DND-41 (cell line): ENCODE results near the gene GTF2B.
"Not testable (repeated sequence)": the region's sequence is repeated elsewhere in the genome, so short reads cannot be mapped to it uniquely, and the experiment has no call there.

Experiments used
- ATAC-seq: fragments of 200-7000 bp; cut with Tn5 transposase; 3 replicates; pipeline ENCODE4 v1.9.1; 2021; ENCODE audit warnings: low read depth; ENCODE audit not compliant: insufficient read depth
- DNase-seq: peaks from one replicate; pipeline ENCODE4 v3.0.0-alpha.2; 2020
- H2AFZ ChIP-seq: 2 replicates; pipeline ENCODE4 v1.6.0; 2012; ENCODE audit warnings: low read depth, low read length
- H3K27ac ChIP-seq: 2 replicates; pipeline ENCODE4 v1.5.1; 2012; ENCODE audit warnings: low read length, inconsistent platforms
- H3K27me3 ChIP-seq: fragments of 200-600 bp; sonication (generic); 2 replicates; pipeline ENCODE4 v1.6.0; 2012; ENCODE audit warnings: low read length, mild to moderate bottlenecking, inconsistent platforms; ENCODE audit not compliant: insufficient read depth, poor library complexity
- H3K36me3 ChIP-seq: 2 replicates; pipeline ENCODE4 v1.5.1; 2012; ENCODE audit warnings: low read length, inconsistent platforms; ENCODE audit not compliant: insufficient read depth
- H3K4me1 ChIP-seq: 2 replicates; pipeline ENCODE4 v1.5.1; 2012; ENCODE audit warnings: mild to moderate bottlenecking, low read length; ENCODE audit not compliant: insufficient read depth
- H3K4me2 ChIP-seq: 2 replicates; pipeline ENCODE4 v1.6.0; 2012; ENCODE audit warnings: mild to moderate bottlenecking, moderate library complexity, low read length, inconsistent platforms; ENCODE audit not compliant: insufficient read depth
- H3K4me3 ChIP-seq, 2 experiments: fragments of 200-600 bp in 1 of 2; shearing (Covaris generic) in 1 of 2; 2 replicates each; pipeline ENCODE4 v1.5.1; 2012 to 2016; ENCODE audit warnings: inconsistent platforms in 2 of 2, low read length in 2 of 2, mild to moderate bottlenecking in 2 of 2, low read depth in 1 of 2, moderate library complexity in 1 of 2
- H3K79me2 ChIP-seq: 2 replicates; pipeline ENCODE4 v1.6.0; 2012; ENCODE audit warnings: low read length, inconsistent platforms; ENCODE audit not compliant: insufficient read depth
- H3K9ac ChIP-seq: 2 replicates; pipeline ENCODE4 v1.6.0; 2012; ENCODE audit warnings: low read depth, mild to moderate bottlenecking, inconsistent platforms, low read length, moderate library complexity
- H3K9me3 ChIP-seq: 2 replicates; pipeline ENCODE4 v1.5.1; 2012; ENCODE audit warnings: low read length, moderate library complexity, mild to moderate bottlenecking, inconsistent platforms; ENCODE audit not compliant: insufficient read depth, severe bottlenecking
- H4K20me1 ChIP-seq: 2 replicates; pipeline ENCODE4 v1.6.0; 2012; ENCODE audit warnings: low read length; ENCODE audit not compliant: insufficient read depth
- EZH2 ChIP-seq: IDR thresholded peaks from 3 replicates; pipeline ENCODE4 v1.6.1; 2012; ENCODE audit warnings: borderline replicate concordance, low read depth, mild to moderate bottlenecking, moderate library complexity, low read length, inconsistent platforms; ENCODE audit not compliant: severe bottlenecking
- TF ChIP-seq, protein P1 (sequence below): IDR thresholded peaks from 2 replicates; pipeline ENCODE4 v1.5.1; 2012; ENCODE audit warnings: borderline replicate concordance, low read length, moderate library complexity, mild to moderate bottlenecking; ENCODE audit not compliant: poor library complexity, severe bottlenecking; ENCODE audit errors: extremely low read depth

The GTF2B gene

GRCh38 chr1:88883156-88883555 lies 8.2 kb downstream of the GTF2B start:
- H2AFZ ChIP-seq = no peak overlapping the region
- H3K4me2 ChIP-seq = no peak overlapping the region
- peaks cover 12% of the 10 kb centered on the region for H4K20me1 ChIP-seq
- DNase-seq = no peak
- no peak overlapping the region for H3K27ac ChIP-seq
- no peak for TF ChIP-seq EZH2
- no peak for ATAC-seq
- H3K9ac ChIP-seq = no peak overlapping the region
- H3K4me3 ChIP-seq = no peak overlapping the region
- H3K27me3 ChIP-seq = no peaks in the 10 kb centered on the region
- no peaks in the 10 kb centered on the region for H3K9me3 ChIP-seq
- H3K36me3 ChIP-seq = peaks cover 83% of the 10 kb centered on the region
- H3K79me2 ChIP-seq = peaks cover 82% of the 10 kb centered on the region
- peaks cover 2% of the 10 kb centered on the region; the same call in 1 of the 2 replicates for H3K4me1 ChIP-seq

- not testable (repeated sequence) for H3K27ac ChIP-seq, DNase-seq, H3K4me3 ChIP-seq, H2AFZ ChIP-seq, H3K27me3 ChIP-seq, H3K9me3 ChIP-seq, H3K4me1 ChIP-seq, H3K9ac ChIP-seq, ATAC-seq, H3K4me2 ChIP-seq
- peaks cover 85% of the 10 kb centered on the region for H3K79me2 ChIP-seq
- H3K36me3 ChIP-seq = peaks cover 82% of the 10 kb centered on the region
- H4K20me1 ChIP-seq = peaks cover 21% of the 10 kb centered on the region
Measured at GRCh38 chr1:88880717-88881116, 10.7 kb downstream of the GTF2B start.

DNA sequence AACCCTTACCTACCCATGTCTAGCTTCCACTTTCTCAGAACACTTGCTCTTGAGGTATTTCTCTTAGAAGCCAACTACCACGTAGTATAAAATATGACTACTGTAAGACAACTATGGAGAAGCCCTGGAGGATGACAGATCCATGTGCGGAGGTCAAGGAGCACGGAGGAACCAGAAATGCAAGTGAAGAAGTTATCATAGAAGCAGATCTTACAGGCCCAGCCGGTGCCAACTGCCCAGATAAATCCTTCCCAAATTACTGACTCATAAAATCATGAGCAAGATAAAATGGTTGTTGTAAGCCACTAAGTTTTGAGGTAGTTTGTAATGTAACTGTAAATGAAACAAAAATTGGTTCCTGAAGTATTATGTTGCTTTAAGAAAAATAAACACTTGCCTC lies 12.6 kb downstream of the GTF2B start:
- no peak for TF ChIP-seq EZH2
- TF ChIP-seq, protein P1, sequence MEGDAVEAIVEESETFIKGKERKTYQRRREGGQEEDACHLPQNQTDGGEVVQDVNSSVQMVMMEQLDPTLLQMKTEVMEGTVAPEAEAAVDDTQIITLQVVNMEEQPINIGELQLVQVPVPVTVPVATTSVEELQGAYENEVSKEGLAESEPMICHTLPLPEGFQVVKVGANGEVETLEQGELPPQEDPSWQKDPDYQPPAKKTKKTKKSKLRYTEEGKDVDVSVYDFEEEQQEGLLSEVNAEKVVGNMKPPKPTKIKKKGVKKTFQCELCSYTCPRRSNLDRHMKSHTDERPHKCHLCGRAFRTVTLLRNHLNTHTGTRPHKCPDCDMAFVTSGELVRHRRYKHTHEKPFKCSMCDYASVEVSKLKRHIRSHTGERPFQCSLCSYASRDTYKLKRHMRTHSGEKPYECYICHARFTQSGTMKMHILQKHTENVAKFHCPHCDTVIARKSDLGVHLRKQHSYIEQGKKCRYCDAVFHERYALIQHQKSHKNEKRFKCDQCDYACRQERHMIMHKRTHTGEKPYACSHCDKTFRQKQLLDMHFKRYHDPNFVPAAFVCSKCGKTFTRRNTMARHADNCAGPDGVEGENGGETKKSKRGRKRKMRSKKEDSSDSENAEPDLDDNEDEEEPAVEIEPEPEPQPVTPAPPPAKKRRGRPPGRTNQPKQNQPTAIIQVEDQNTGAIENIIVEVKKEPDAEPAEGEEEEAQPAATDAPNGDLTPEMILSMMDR = no peak
- Histone ChIP-seq H3K79me2 (peaks cover 93% of the 10 kb centered on the region), H4K20me1 (peaks cover 31% of the 10 kb centered on the region)

DNA sequence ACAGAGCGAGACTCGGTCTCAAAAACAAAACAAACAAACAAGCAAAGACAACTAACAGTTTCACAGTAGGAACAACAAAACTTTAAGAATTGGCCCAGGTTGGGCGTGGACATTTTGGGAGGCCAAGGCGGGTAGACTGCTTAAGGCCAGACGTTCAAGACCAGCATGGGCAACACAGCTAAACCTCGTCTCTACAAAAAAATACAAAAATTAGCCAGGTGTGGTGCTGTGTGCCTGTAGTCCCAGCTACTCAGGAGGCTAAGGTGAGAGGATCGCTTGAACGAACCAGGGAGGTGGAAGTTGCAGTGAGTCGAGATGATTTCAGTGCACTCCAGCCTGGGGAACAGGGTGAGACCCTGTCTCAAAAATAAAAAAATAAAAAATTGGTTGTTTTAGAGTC lies 13.5 kb downstream of the GTF2B start:
- TF ChIP-seq EZH2 = no peak
- TF ChIP-seq, protein P1 = no peak
- Histone ChIP-seq H3K79me2 (peaks cover 93% of the 10 kb centered on the region), H3K4me3 (no peak overlapping the region), H3K9ac (no peak overlapping the region), H3K4me2 (no peak overlapping the region), H2AFZ (no peak overlapping the region), H3K36me3 (peaks cover 54% of the 10 kb centered on the region), H3K9me3 (no peaks in the 10 kb centered on the region), H4K20me1 (peaks cover 34% of the 10 kb centered on the region), H3K27ac (no peak overlapping the region), H3K27me3 (no peaks in the 10 kb centered on the region), H3K4me1 (no peaks in the 10 kb centered on the region)
- DNase-seq (no peak), ATAC-seq (no peak)

More for the DNA sequence above, 12.6 kb downstream of the GTF2B start:
- Histone ChIP-seq H2AFZ (no peak overlapping the region), H3K4me2 (no peak overlapping the region), H3K9ac (no peak overlapping the region), H3K36me3 (peaks cover 63% of the 10 kb centered on the region), H3K4me1 (no peaks in the 10 kb centered on the region), H3K27ac (no peak overlapping the region), H3K9me3 (no peaks in the 10 kb centered on the region), H3K27me3 (no peaks in the 10 kb centered on the region), H3K4me3 (no peak overlapping the region)
- DNase-seq = no peak
- ATAC-seq = no peak
